Transverse colon (tissue), 3 donors: ENCODE measurements around the gene MROH2A.

Experiments
- CTCF ChIP-seq, 5 experiments: fragments of 200-600 bp in 3 of 5; fragments of 450-650 bp in 2 of 5; sonication (generic) in 3 of 5; IDR thresholded peaks; 1 replicate in 2 of 5; 2 replicates in 3 of 5; pipeline ENCODE4 v1.5.1; 2016 to 2017; ENCODE audit warnings: antibody characterized with exemption in 5 of 5, inconsistent platforms in 3 of 5, mild to moderate bottlenecking in 2 of 5, moderate library complexity in 1 of 5
- EP300 ChIP-seq: sonication (generic); formaldehyde crosslinking; IDR thresholded peaks from one replicate; pipeline ENCODE4 v1.6.1; 2017; ENCODE audit warnings: antibody characterized with exemption, low read depth
- POLR2A ChIP-seq: fragments of 450-650 bp; IDR thresholded peaks from one replicate; pipeline ENCODE4 v1.6.1; 2016; ENCODE audit warnings: antibody characterized with exemption, mild to moderate bottlenecking, moderate library complexity

- no peak for TF ChIP-seq CTCF (IDR thresholded peaks at IDR 0.05)
- no peak for TF ChIP-seq EP300
- no peak for TF ChIP-seq POLR2A
These were observed 52.1 kb downstream of the MROH2A start for GRCh38 chr2:233830111-233830802.
